ENCODE results near the gene MAML3.

- TF ChIP-seq GATA3 (IDR thresholded peaks at IDR 0.05; ENCODE audit: low read depth, low read length) (no peak), GATA2 (IDR thresholded peaks at IDR 0.05; ENCODE audit: low read depth, low read length) (no peak)
These were observed 45.7 kb downstream of the MAML3 start for GRCh38 chr4:140108243-140108642.
